ENCODE measurements around the gene GABPB1. TPM values are rescaled to one million over a fixed set of nuclear protein-coding genes. Genes with fewer than 3 reads are reported as not detected.

The GABPB1 gene
- total RNA-seq, 2 donors from 2014 or later, result 13.0 to 27.8 TPM

DNA sequence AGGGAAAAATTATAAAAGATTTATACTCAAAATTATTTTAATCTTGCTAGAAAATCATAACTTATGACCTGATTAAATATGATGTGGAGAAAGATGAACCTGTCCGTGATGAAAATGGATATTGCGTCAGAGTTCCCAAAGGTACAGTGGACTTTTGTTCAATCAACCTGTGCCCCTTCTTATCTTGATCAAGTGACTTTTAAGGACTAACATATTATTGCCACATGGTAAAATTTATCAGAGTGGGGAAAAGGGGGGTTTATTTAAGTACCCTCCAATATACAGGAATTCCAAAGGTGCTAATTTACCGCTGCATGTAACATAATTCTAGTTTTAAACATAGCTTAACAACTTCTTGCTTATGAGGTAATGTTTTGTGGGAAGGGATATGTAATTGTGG, 129.1 kb downstream of the GABPB1 start:
- TF ChIP-seq, protein P1, sequence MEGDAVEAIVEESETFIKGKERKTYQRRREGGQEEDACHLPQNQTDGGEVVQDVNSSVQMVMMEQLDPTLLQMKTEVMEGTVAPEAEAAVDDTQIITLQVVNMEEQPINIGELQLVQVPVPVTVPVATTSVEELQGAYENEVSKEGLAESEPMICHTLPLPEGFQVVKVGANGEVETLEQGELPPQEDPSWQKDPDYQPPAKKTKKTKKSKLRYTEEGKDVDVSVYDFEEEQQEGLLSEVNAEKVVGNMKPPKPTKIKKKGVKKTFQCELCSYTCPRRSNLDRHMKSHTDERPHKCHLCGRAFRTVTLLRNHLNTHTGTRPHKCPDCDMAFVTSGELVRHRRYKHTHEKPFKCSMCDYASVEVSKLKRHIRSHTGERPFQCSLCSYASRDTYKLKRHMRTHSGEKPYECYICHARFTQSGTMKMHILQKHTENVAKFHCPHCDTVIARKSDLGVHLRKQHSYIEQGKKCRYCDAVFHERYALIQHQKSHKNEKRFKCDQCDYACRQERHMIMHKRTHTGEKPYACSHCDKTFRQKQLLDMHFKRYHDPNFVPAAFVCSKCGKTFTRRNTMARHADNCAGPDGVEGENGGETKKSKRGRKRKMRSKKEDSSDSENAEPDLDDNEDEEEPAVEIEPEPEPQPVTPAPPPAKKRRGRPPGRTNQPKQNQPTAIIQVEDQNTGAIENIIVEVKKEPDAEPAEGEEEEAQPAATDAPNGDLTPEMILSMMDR (IDR thresholded peaks at IDR 0.05), result no peak
- Histone ChIP-seq H3K4me3 (no peak overlapping the region), H3K9me3 (no peaks in the 10 kb centered on the region), H3K27ac (no peak overlapping the region), H3K27me3 (replicated peaks; ENCODE audit: insufficient read depth) (no peaks in the 10 kb centered on the region), H3K4me1 (ENCODE audit: control insufficient read depth in 1 of 2, low read depth in 2 of 2) (no peaks in the 10 kb centered on the region), H3K36me3 (no peaks in the 10 kb centered on the region)
- DNase-seq (ENCODE audit: low spot score) (no peak), ATAC-seq (ENCODE audit: insufficient number of reproducible peaks, low FRiP score, low read depth) (no peak)

Other genes starting within 250 kb of the GABPB1 start
- gene ATP8B4, start 236.0 kb downstream of the GABPB1 start, total RNA-seq, result 10 to 100 TPM; 16.8 to 16.9 TPM
- gene SLC27A2, start 173.0 kb downstream of the GABPB1 start, total RNA-seq, result 1 to 10 TPM in 1 of 2 donors, not detected in 1; 2.2 TPM
- gene HDC, start 89.5 kb downstream of the GABPB1 start, total RNA-seq, result 1 to 10 TPM; 4.0 to 8.3 TPM
- gene USP8, start 69.2 kb upstream of the GABPB1 start, total RNA-seq, result 10 to 100 TPM; 37.1 to 89.8 TPM
- not detected for gene USP50, start 191.5 kb upstream of the GABPB1 start, total RNA-seq

Data from thoracic aorta (tissue), 2 donors.